Right ventricle myocardium inferior (tissue), 1 donor: ENCODE results near the gene MBP. TPM values are rescaled to one million over a fixed set of nuclear protein-coding genes. Genes with fewer than 3 reads are reported as not detected.
"Not testable (repeated sequence)": the region's sequence is repeated elsewhere in the genome, so short reads cannot be mapped to it uniquely, and the experiment has no call there.

Source experiments
- ATAC-seq: fragments of 200-7000 bp; cut with Tn5 transposase; one replicate; pipeline ENCODE4 v1.9.1; 2020; ENCODE audit warnings: mild to moderate bottlenecking, moderate library complexity
- DNase-seq: peaks from one replicate; pipeline ENCODE4 v3.0.0; 2021; ENCODE audit errors: missing footprints
- intact Hi-C: fragments of 100-400 bp; cut with DNase I; formaldehyde crosslinking; loops from one replicate; pipeline ENCODE4 v1.11.0; 2022
- total RNA-seq: library from RNA; stranded (reverse); fragmentation: NEBNext Ultra II Directional; extraction: Animal tissue kit (Norgen Biotek cat#: 25700); gene quantifications from one replicate; pipeline ENCODE4 v1.2.1, GENCODE V29; 2021
- donor health status: DM: no; HTN: yes; CAD: no; lungs with severe emphysema.

Gene MBP
- total RNA-seq, 1 donor from 2014 or later = 34.9 TPM

DNA sequence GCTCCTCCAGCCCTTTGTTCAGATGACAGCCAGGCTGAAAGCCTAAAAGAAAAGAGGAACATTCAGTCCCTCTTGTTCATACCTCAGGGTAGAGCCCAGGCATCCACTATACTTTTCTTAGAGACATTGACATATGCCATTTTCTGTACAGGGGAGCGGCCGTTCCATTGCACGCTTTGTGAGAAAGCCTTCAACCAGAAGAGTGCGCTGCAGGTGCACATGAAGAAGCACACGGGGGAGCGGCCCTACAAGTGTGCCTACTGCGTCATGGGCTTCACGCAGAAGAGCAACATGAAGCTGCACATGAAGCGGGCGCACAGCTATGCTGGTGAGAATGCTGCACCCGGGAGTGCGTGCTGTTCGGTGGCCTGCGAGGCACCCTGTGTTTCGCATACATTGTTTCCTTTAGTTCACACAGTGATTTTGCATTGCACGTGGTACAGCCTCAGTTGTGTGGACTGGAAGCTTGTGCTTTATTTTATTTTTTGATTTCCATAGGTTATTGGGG is 172.0 kb downstream of the MBP start:
- DNase-seq (no peak), ATAC-seq (no peak)
- intact Hi-C loops = no loop called here

DNA sequence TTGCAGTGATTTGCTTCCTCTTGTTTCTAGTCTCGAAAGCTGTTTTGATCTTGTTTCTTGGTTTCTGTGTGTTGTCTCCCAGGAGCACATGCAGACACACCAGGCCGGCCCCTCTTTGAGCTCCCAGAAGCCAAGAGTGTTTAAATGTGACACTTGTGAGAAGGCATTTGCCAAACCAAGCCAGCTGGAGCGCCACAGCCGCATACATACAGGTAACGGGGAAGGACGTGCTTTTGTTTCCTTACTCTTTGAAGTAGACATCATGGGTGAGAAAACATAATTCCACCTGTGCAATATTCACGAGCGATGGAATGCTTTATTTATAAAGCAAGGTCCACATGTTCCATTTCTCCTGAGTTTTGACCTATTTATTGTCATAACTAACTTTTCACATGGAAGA is 173.0 kb downstream of the MBP start:
- no peak for ATAC-seq
- DNase-seq = no peak
- intact Hi-C loops = no loop called here

DNA sequence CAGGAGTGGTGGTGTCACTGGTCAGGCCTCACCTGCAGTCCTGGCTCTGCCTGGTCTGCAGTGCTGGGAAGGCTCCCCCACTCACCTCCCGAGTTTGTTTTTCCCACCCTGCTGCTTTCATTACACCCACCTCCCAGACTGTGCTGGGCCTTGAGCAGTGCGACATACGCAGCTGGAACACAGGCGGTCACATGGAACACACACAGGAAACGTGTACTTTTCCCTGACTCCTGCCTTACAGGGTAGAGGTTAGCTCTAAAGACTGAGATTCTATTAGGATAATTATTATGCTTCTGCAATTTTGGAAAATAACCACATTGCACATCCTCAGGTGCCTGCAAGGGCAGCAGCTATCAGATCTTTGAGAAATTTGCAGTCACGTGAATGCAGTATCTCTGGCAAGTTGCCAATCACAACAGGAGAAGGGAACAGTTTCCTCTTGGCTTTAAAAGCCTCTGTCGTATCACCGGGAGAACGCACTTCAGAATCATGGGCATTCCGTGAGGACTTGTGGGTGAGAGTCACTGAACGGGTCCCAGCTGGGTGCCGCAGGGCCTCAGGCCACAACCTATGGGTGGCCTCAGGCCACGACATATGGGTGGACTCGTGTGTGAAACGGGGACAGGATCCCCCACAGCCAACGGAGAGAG is 173.8 kb downstream of the MBP start:
- no peak for DNase-seq
- no peak for ATAC-seq
- intact Hi-C loops = no loop called here

DNA sequence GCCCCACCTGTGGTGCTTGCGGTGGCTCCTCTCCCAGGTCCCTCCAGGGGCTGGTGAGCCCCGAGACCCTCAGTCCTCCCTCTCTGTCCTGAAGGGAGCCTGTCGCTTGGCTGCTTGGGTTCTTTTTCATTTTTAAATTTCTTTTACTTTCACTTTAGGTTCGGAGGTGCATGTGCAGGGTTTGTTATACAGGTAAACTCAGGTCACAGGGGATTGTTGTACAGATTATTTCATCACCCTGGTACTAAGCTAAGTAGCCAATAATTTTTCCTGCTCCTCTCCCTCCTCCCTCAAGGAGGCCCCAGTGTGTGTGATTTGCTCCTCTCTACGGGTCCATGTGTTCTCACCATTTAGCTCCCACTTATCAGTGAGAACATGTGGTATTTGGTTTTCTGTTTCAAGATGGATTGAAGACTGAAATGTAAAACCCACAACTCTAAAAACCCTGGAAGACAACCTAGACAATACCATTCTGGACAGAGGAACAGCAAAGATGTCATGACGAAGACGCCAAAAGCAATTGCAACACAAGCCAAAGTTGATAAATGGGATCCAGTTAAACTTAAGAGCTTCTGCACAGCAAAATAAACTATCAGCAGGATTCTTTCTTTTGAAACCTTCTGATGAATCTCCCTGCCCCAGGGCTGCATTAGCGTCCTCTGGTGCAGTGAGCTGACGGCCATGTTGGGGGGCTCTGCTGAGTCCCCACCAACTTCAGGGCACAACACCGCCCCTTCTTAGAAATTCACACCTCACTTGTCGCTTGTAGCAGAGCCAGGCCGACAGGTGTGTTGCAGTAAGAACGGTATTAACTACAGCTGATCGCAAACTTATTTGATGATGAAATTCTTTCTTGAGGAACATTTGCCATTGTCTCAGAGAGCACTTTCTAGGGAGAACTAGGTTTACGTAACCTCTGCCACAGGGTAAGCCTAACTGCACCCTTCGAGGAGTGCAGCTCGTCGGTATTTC is 174.9 kb downstream of the MBP start:
- intact Hi-C loops = no loop called here

DNA sequence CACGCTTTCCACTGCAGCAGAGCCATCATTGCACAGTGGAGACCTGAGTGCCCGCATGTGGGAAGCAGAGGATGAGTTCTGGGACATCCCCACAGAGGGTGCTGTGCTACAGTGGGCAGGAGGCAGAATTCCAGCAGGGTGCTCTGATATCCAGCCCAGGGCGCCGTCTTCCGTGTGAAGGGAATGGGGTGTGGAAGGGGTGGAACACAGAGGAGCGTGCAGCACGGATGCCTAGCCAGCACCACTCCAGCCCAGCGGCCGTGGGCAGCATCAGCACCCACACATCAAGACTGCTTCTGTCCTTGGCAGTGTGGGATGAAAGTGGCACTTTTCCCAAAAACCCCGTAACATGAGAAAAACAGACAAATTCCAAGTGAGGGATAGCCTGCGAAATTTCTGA is 175.9 kb downstream of the MBP start:
- intact Hi-C loops = no loop called here
- ATAC-seq = no peak
- DNase-seq = no peak

More for the DNA sequence above, 174.9 kb downstream of the MBP start:
- DNase-seq (no peak), ATAC-seq (no peak)

DNA sequence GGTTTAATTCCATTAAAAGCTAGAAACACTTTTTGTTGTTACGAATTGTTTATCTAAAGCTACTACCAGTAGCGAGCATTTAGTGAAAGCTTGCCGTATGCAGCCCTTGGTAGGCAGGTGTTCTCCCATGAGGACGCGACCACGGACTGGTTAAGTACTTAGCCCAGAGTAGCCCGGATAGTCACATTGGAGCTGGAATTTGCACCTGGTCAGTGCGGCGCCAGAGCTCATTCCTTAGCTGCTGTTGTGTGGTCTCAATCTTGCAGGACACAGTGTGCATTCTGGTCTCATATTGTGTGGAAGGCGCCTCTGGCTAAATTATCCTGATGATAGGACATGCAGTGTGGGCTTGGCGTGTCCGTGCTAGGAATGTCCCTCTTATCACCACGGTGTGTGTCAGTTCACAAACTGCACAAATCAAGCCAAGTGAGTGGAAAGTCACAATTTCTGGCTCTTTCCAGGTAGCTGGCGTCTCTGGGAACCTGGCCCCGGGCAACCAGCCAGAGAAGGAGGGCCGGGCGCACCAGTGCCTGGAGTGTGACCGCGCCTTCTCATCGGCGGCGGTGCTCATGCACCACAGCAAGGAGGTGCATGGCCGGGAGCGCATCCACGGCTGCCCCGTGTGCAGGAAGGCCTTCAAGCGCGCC is 176.9 kb downstream of the MBP start:
- intact Hi-C loops = no loop called here
- DNase-seq (no peak), ATAC-seq (no peak)

DNA sequence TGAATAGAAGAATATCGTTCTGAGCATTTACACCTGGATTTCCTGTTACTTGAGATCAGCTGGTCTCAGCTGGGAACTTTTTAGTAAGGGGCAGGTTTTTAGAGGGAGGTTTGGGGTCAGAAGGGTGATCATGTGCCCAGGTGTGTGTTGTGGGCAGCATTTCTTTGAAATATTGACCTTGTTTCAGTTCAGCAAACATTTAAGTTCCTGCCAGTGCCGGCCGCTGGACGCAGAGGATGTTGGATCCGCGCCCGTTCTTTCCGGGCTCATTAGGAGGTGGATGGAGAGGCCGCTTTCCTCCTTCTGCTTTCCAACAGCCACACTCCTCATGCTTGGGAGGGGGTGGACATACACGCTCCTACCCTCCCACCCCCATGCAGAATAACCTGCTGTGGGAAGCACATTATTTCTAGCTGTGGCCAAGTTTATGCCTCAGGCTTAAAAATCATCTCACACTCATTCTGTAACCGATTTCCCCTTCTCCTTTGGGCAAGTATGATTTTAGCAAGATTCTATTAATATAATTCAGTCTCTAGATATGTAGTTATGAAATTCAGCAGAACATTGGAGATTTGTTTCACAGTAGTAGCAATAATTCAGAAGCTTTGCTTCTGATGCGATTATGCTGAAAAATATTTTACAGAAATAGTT is 178.9 kb downstream of the MBP start:
- DNase-seq (peak; percentile 83), ATAC-seq (peak; percentile 53)
- intact Hi-C loops = no loop called here

DNA sequence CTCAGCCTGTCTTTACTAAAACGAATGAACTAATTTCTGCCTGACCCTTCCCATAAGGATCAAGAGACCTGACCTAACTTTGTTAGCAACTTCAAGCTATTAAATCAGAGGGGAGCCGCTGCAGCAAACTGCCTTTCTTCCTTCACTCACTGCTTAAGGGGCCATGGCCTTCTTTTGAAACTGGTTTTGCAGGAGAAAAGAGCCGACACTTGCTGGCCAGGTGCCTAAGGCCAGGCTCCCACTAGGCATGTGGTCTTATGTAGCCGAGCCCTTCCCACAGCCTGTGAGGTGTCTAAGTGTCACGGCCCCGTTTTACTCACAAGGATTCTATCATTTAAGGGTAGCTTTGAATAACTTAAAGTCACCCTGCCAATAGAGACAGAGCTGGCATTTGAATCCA is 179.4 kb downstream of the MBP start:
- ATAC-seq (peak; percentile 20), DNase-seq (no peak)
- intact Hi-C loops = no loop called here

DNA sequence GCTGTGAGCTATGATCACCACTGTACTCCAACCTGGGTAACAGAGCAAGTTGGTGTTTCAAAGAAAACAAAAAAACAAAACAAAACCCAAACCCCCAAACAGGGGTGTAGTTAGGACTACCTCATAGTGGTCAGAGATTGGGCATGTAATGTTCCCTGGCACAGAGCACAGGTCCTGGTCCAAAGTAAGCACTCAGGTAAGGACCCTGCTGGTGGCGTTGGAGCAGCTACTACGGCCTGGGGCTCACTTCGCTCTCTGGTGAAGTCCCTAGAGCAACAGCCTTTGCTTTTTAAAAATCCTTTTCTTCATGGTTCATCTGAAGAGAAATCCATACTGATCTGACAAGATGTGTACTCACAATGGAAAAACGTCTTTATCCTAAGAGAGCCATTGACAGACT is 179.8 kb downstream of the MBP start:
- intact Hi-C loops = no loop called here
- DNase-seq = no peak
- no peak for ATAC-seq

DNA sequence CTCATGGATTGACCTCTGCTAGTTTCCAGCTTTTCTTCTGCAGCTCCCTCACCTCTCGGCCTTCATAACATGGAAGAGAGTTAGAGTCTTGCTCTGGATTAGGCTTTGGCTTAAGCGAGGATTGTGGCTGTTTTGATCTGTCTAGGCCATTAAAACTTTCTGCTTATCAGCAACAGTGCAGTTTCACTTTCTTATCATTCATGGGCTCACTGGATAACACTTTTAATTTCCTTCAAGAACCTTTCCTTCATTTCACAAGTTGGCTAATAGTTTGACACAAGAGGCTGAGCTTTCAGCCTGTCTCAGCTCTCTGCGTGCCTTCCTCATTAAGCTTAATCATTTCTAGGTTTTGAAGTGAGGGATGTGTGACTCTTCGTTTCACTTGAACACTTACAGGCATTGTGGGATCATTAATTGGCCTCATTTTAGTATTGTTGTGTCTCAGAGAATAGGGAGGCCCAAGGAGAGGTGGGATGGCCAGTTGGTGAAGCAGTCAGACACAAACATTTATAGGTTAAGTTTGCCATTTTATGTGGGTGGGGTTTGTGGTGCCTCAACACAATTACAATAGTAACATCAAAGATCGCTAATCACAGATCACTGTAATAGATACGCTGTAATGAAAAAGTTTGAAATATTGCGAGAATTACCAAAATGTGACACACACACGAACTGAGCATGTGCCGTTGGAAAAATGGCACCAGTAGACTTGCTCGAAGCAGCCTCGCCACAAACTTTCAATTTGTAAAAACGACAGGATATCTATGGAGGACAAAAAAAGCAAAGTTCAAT is 180.9 kb downstream of the MBP start:
- DNase-seq (no peak), ATAC-seq (no peak)
- intact Hi-C loops = no loop called here

DNA sequence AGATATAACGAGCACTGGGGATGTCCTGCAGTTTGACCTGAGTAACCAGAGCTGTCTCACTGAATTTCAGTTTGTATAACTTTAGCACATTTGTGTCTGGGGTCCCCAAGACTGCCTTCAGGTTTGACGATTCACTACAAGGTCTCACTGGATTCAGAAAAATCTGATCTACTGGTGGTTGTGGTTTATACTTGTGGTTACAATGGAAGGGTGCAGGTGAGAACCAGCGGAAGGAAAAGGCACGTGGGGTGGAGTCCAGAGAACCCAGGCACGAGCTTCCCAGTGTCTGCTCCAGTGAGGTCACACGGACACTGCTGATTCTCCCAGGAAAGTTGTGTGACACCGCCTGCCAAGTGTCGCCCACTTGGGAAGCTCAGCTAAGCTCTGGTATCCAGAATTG is 184.2 kb downstream of the MBP start:
- DNase-seq = no peak
- intact Hi-C loops = no loop called here

DNA sequence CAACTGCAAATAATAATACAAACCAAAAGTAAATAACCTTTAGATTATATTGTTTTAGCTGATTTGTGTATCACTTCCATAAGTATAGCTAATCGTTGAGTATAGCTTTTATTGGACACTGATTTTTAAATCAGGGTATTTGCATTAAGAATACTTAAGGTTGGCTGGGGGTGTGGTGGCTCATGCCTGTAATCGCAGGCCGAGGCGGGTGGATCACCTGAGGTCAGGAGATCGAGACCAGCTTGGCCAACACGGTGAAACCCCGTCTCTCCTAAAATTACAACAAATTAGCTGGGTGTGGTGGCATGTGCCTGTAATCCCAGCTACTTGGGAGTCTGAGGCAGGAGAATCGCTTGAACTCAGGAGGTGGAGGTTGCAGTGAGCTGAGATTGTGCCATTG is 188.2 kb downstream of the MBP start:
- DNase-seq, ATAC-seq, intact Hi-C loops: not testable (repeated sequence)

More for the DNA sequence above, 184.2 kb downstream of the MBP start:
- no peak for ATAC-seq

DNA sequence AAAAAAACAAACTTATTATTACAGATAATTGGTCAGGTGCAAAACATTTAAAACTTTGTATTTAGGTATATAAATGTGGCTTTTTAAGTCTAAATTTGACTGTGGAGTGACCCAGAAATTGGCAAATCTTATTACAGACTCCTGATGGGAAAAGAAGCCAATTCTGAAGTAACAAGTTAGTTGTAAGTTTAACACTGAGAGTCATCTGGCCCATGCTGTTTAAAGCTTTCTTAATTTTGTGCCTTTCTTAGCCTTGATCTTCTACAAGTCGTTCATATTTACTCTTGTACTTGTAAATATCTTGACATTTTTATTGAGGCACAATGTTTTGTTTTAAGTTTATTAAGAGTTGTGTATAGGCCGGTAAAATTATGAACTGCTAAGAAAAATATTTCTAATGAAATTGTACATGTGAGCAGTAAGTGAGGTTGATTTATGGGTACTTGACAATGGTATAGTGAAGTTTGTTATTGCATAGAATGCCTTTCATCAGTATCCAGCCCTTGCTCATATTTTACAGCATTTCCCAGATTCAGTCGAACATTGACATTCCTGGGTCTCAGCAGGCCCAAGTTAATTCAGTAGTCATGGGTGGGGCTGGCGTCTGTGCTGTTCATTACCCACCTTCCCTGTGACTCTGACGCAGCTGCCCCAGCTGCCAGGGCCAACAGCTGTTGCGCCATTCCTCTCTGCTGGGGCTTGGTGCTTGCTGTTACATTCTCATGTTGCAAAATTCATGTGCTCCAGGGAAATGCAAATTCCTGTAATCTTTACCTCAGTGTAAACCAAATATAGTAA is 188.8 kb downstream of the MBP start:
- intact Hi-C loops = no loop called here
- ATAC-seq (peak; percentile 52), DNase-seq (no peak)

DNA sequence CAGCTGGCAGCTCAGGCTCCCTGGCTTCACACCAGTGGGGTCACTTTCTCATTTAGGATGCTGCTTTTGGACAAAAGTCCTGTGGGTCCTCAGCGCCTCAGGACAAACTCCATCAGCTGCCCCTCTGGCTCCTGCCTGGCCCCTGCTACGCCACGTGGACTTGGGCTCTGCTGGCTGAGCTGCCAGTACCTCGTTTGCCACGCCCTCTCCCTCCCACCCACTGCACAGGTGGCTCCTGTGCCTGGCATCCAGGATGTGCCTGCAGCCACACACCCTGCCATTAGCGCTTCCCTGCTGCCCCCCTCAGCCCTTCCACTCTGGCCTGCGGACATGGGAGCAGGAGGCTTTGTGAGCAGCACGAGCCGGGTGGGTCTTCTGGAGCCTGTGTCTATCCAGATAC is 191.3 kb downstream of the MBP start:
- DNase-seq = no peak
- ATAC-seq = no peak
- intact Hi-C loops = no loop called here

DNA sequence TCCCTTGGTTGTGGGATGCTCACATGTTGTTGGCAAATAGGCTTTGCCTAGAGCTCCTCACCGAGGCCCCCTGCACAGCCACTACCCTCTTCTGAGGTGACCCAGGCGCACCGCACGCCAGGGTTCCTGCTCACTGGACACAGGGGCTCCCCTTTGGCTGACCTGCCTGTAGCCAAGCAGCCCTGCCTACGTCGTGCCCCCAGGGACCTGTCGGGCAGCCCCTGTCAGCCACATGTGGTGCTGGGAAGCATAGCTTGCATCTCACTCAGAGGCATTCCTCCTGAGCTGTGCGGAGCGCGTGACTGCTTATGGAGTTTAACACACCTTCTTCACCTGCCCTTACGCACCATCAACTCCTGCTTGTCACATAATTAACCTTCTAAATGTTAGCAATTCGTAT is 194.0 kb downstream of the MBP start:
- ATAC-seq (no peak), DNase-seq (no peak)
- intact Hi-C loops = no loop called here

DNA sequence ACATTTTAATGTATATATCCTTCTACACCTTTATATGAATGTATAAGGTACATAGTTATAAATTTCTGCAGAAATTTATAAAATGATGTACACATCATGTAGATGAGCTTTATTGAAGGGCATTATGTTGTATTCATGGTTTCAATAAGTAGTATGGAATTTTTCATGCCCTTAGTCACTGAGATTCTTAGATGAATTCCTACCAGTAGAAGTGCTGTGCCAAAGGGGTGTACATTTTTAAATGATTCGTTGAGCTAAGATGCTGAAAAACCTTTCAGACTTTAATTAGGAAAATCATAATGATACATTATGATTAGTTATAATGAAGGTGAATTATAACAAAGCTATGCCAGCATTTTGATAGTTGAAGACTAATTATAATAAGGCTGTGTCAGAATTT is 195.0 kb downstream of the MBP start:
- ATAC-seq (no peak), DNase-seq (no peak)
- intact Hi-C loops = no loop called here

DNA sequence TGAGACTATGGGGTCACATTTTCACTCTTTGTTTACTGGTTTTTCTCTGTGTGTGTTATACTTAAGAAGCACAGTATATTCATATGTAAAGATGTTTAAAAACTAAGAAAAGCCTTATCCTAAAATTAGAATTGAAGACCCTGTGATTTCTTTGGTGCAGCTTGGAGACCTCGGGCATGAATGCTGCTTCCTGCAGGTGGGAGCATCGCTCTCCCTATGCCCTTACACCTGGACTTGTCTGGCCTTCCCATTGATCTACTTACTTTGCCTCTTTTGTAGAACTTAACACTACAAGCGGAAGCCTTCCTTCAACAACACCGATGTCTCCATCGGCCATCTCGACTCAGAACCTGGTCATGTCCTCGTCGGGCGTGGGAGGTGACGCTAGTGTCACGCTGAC is 195.7 kb downstream of the MBP start:
- DNase-seq = no peak
- intact Hi-C loops = no loop called here
- no peak for ATAC-seq
